ENCODE data around the gene OR10C1.
"Not testable (repeated sequence)": the region's sequence is repeated elsewhere in the genome, so short reads cannot be mapped to it uniquely, and the experiment has no call there.

DNA sequence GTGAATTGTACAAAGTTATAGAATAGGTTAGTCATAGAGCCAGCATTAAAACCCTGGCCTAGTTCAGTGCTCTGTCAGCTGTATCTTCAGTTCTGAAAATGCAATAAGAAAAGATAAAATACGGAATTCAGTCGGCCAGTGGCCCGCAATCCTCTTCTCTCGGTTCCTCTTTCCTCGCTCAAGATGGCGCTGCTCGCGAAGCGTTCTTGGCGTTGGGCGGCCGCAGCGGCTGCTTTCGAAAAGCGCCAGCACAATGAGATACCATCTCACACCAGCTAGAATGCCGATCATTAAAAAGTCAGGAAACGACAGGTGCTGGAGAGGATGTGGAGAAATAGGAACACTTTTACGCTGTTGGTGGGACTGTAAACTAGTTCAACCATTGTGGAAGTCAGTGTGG, 2.4 kb upstream of the OR10C1 start:
- TF ChIP-seq CTCF (IDR thresholded peaks at IDR 0.05; ENCODE audit: borderline replicate concordance, extremely low read depth, low read length, poor library complexity, severe bottlenecking); EZH2 (IDR thresholded peaks at IDR 0.05; ENCODE audit: borderline replicate concordance, low read depth, low read length, severe bottlenecking): not testable (repeated sequence)

Data from DND-41 (cell line).